Liver (tissue), 3 donors: ENCODE data around the gene TSKU.

Experiments used
- ATF3 ChIP-seq: IDR thresholded peaks from 2 replicates; pipeline ENCODE4 v1.6.1; 2016; ENCODE audit warnings: antibody characterized with exemption
- CTCF ChIP-seq: fragments of 150-350 bp; IDR thresholded peaks from 2 replicates; pipeline ENCODE4 v1.5.1; 2017; ENCODE audit warnings: improper control_type of control experiment, low read depth, low read length; ENCODE audit not compliant: missing input control
- EGR1 ChIP-seq, 2 donors: IDR thresholded peaks; 2 replicates each; pipeline ENCODE4 v1.6.1; 2016 to 2018; ENCODE audit warnings: antibody characterized with exemption in 2 of 2, low read depth in 2 of 2
- FOXA1 ChIP-seq: IDR thresholded peaks from 2 replicates; pipeline ENCODE4 v1.6.1; 2016; ENCODE audit warnings: antibody characterized with exemption
- GABPA ChIP-seq, 2 donors: IDR thresholded peaks in 1 of 2; conservative IDR thresholded peaks in 1 of 2; 2 replicates each; pipeline ENCODE4 v1.6.1; 2016; ENCODE audit warnings: antibody characterized with exemption in 2 of 2, mild to moderate bottlenecking in 1 of 2, moderate library complexity in 1 of 2
- HNF4A ChIP-seq, 2 donors: conservative IDR thresholded peaks; 2 replicates each; pipeline ENCODE4 v1.6.1; 2016; ENCODE audit warnings: antibody characterized with exemption in 2 of 2, mild to moderate bottlenecking in 2 of 2
- HNF4G ChIP-seq: IDR thresholded peaks from 2 replicates; pipeline ENCODE4 v1.6.1; 2016; ENCODE audit warnings: antibody characterized with exemption
- JUND ChIP-seq, 2 donors: IDR thresholded peaks; 2 replicates each; pipeline ENCODE4 v1.6.1; 2016; ENCODE audit warnings: antibody characterized with exemption in 2 of 2
- MAX ChIP-seq: IDR thresholded peaks from 2 replicates; pipeline ENCODE4 v1.6.1; 2016; ENCODE audit warnings: antibody characterized with exemption
- RAD21 ChIP-seq, 2 donors: IDR thresholded peaks; 2 replicates each; pipeline ENCODE4 v1.6.1; 2016; ENCODE audit warnings: antibody characterized with exemption in 2 of 2, mild to moderate bottlenecking in 2 of 2
- REST ChIP-seq: IDR thresholded peaks from 2 replicates; pipeline ENCODE4 v1.6.1; 2016; ENCODE audit warnings: antibody characterized with exemption, mild to moderate bottlenecking
- TAF1 ChIP-seq: conservative IDR thresholded peaks from 2 replicates; pipeline ENCODE4 v1.6.1; 2016; ENCODE audit warnings: antibody characterized with exemption, mild to moderate bottlenecking
- YY1 ChIP-seq: IDR thresholded peaks from 2 replicates; pipeline ENCODE4 v1.6.1; 2016; ENCODE audit warnings: antibody characterized with exemption, mild to moderate bottlenecking
- donor health status: healthy.
- donor health status: healthy.

- peak; percentile 29 to 31 for TF ChIP-seq EGR1 (IDR thresholded peaks at IDR 0.05; ENCODE audit: low read depth in 2 of 2)
- TF ChIP-seq CTCF: no peak
- TF ChIP-seq MAX: peak; percentile 77
- no peak for TF ChIP-seq ATF3
- peak in 1 of 2 donors; percentile 11 for TF ChIP-seq RAD21 (IDR thresholded peaks at IDR 0.05)
- peak; percentile 19 for TF ChIP-seq FOXA1
- TF ChIP-seq YY1: peak; percentile 90
- no peak for TF ChIP-seq TAF1
- no peak for TF ChIP-seq REST
- TF ChIP-seq JUND (IDR thresholded peaks at IDR 0.05): peak; percentile 51 to 80
- TF ChIP-seq HNF4G: no peak
- peak; percentile 83 to 88 for TF ChIP-seq HNF4A (conservative IDR thresholded peaks at IDR 0.05)
- TF ChIP-seq GABPA (IDR thresholded peaks at IDR 0.05 in 1 of 2, conservative IDR thresholded peaks at IDR 0.05 in 1 of 2): peak in 1 of 2 donors; percentile 34
Measured at GRCh38 chr11:76770642-76771445, 12.3 kb upstream of the TSKU start.
